HG02678 (cell line): Measurements from ENCODE around the gene CPLANE1.
"Not testable (repeated sequence)": the region's sequence is repeated elsewhere in the genome, so short reads cannot be mapped to it uniquely, and the experiment has no call there.

Experiments used
- ATAC-seq: cut with Tn5 transposase; IDR thresholded peaks from one replicate; pipeline ENCODE4 v1.9.1; 2021; ENCODE audit warnings: mild to moderate bottlenecking, moderate library complexity; ENCODE audit not compliant: unreplicated experiment

Gene CPLANE1

GRCh38 chr5:37121465-37121864, 127.7 kb downstream of the CPLANE1 start:
- ATAC-seq = no peak

- ATAC-seq = no peak
Observed at GRCh38 chr5:37121027-37121426, 128.1 kb downstream of the CPLANE1 start.

- no peak for ATAC-seq
Observed at GRCh38 chr5:37120270-37120669, 128.9 kb downstream of the CPLANE1 start.

- ATAC-seq = no peak
Observed at GRCh38 chr5:37116359-37116758, 132.8 kb downstream of the CPLANE1 start.

- ATAC-seq = no peak
Observed at GRCh38 chr5:37112383-37112991, 136.7 kb downstream of the CPLANE1 start.

- ATAC-seq = peak; percentile 91
Observed at GRCh38 chr5:37111426-37112382, 137.5 kb downstream of the CPLANE1 start.

GRCh38 chr5:37110135-37110534, 139.0 kb downstream of the CPLANE1 start:
- ATAC-seq = no peak

GRCh38 chr5:37109338-37109737, 139.8 kb downstream of the CPLANE1 start:
- ATAC-seq = no peak

- no peak for ATAC-seq
Observed at GRCh38 chr5:37103302-37103701, 145.9 kb downstream of the CPLANE1 start.

- ATAC-seq = not testable (repeated sequence)
Observed at GRCh38 chr5:37099267-37099666, 149.9 kb downstream of the CPLANE1 start.

GRCh38 chr5:37093795-37094194, 155.4 kb downstream of the CPLANE1 start:
- ATAC-seq = not testable (repeated sequence)

GRCh38 chr5:37090781-37091180, 158.4 kb downstream of the CPLANE1 start:
- no peak for ATAC-seq

- ATAC-seq = no peak
Observed at GRCh38 chr5:37090123-37090726, 159.0 kb downstream of the CPLANE1 start.

- no peak for ATAC-seq
Observed at GRCh38 chr5:37088009-37088408, 161.2 kb downstream of the CPLANE1 start.

- ATAC-seq = no peak
Observed at GRCh38 chr5:37086466-37087173, 162.6 kb downstream of the CPLANE1 start.

- not testable (repeated sequence) for ATAC-seq
Observed at GRCh38 chr5:37086026-37086425, 163.2 kb downstream of the CPLANE1 start.

GRCh38 chr5:37082977-37083376, 166.2 kb downstream of the CPLANE1 start:
- not testable (repeated sequence) for ATAC-seq

GRCh38 chr5:37080697-37081096, 168.5 kb downstream of the CPLANE1 start:
- ATAC-seq = no peak

- ATAC-seq = no peak
Observed at GRCh38 chr5:37077146-37077545, 172.0 kb downstream of the CPLANE1 start.

GRCh38 chr5:37075399-37075950, 173.7 kb downstream of the CPLANE1 start:
- no peak for ATAC-seq
